ENCODE data around the gene PAX6.

DNA sequence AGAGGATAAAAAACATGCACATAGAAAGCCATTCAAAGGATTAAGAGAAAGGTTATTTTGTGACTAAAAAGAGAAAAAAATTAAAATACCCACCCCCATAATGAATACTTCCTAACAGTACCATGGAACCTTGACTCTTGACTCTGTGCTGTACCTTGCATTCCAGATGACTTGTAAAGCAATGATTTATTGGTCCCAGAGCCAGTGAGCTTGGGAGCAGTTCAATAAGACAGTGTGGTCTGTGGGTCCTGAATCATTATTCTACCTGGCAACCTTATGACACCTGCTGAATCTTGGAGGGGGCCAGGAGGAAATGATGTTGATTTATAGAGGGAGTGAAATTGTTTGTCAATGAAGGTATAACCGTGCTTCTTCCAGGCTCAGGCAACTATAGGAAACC lies 34.2 kb upstream of the PAX6 start:
- no peak for TF ChIP-seq EZH2 (IDR thresholded peaks at IDR 0.05; ENCODE audit: low read length)
- TF ChIP-seq, protein P1, sequence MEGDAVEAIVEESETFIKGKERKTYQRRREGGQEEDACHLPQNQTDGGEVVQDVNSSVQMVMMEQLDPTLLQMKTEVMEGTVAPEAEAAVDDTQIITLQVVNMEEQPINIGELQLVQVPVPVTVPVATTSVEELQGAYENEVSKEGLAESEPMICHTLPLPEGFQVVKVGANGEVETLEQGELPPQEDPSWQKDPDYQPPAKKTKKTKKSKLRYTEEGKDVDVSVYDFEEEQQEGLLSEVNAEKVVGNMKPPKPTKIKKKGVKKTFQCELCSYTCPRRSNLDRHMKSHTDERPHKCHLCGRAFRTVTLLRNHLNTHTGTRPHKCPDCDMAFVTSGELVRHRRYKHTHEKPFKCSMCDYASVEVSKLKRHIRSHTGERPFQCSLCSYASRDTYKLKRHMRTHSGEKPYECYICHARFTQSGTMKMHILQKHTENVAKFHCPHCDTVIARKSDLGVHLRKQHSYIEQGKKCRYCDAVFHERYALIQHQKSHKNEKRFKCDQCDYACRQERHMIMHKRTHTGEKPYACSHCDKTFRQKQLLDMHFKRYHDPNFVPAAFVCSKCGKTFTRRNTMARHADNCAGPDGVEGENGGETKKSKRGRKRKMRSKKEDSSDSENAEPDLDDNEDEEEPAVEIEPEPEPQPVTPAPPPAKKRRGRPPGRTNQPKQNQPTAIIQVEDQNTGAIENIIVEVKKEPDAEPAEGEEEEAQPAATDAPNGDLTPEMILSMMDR (optimal IDR thresholded peaks at IDR 0.05 in 1 of 3, IDR thresholded peaks at IDR 0.05 in 1 of 3, conservative IDR thresholded peaks at IDR 0.05 in 1 of 3; ENCODE audit: extremely low read depth in 1 of 3, insufficient read depth in 2 of 3, low read length in 3 of 3): no peak

Measured in keratinocyte (primary cell).